Fibroblast of lung (primary cell): ENCODE results near the gene KIAA0930.

Source experiments
- EZH2 ChIP-seq: IDR thresholded peaks from 2 replicates; pipeline ENCODE4 v1.5.1; 2012; ENCODE audit warnings: low read length, control low read depth, mild to moderate bottlenecking; ENCODE audit errors: missing control alignments
- TF ChIP-seq, protein P1 (sequence below), 2 donors: IDR thresholded peaks in 1 of 2; conservative IDR thresholded peaks in 1 of 2; 1 replicate in 1 of 2; 2 replicates in 1 of 2; pipeline ENCODE4 v1.5.1; 2011 to 2012; ENCODE audit warnings: low read length in 2 of 2, control low read depth in 1 of 2, inconsistent platforms in 1 of 2, low read depth in 1 of 2, mild to moderate bottlenecking in 1 of 2

DNA sequence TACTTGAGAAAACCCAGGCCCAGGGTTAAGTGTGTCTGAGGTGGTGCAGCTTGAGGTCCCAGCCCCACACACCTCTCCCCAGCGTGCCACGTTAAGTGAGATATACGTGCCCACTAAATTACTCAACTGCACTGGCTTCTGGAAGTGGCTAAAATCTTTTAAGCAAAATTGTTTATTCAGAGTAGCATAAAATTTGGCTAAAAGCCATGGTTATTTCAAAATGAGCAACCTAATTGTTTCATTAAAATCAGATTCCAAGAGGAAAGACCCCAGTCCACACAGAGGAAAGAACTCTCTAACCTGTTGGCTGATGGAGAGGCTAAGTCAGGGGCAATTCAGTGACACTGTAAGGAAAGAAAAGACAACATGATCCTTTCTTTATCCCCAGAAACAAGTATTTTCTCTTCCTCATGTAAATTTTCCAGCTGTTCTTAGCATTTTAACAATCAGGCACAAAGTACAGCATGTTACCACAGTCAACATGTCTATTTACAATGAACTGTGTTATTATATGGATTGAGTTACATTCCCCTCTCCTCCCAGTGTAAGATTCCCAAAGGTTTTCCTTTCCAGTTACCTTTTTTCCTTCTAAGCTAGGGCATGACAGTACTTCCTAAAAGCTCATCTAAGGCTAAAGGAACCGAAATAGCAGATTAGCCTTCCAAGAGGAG lies 50.4 kb downstream of the KIAA0930 start:
- TF ChIP-seq, protein P1, sequence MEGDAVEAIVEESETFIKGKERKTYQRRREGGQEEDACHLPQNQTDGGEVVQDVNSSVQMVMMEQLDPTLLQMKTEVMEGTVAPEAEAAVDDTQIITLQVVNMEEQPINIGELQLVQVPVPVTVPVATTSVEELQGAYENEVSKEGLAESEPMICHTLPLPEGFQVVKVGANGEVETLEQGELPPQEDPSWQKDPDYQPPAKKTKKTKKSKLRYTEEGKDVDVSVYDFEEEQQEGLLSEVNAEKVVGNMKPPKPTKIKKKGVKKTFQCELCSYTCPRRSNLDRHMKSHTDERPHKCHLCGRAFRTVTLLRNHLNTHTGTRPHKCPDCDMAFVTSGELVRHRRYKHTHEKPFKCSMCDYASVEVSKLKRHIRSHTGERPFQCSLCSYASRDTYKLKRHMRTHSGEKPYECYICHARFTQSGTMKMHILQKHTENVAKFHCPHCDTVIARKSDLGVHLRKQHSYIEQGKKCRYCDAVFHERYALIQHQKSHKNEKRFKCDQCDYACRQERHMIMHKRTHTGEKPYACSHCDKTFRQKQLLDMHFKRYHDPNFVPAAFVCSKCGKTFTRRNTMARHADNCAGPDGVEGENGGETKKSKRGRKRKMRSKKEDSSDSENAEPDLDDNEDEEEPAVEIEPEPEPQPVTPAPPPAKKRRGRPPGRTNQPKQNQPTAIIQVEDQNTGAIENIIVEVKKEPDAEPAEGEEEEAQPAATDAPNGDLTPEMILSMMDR (conservative IDR thresholded peaks at IDR 0.05 in 1 of 2, IDR thresholded peaks at IDR 0.05 in 1 of 2; ENCODE audit: low read depth in 1 of 2, low read length in 2 of 2), result no peak
- no peak for TF ChIP-seq EZH2
